ENCODE data around the gene NBEAL2. TPM values are rescaled to one million over a fixed set of nuclear protein-coding genes. Genes with fewer than 3 reads are reported as not detected.

Gene NBEAL2
- total and polyA plus RNA-seq, 2 of the 8 experiments (the other 6 are each of a cell fraction or from before 2014, with no cell fraction given): 27.3 to 46.9 TPM

- no peak for TF ChIP-seq CTCF (IDR thresholded peaks at IDR 0.05; ENCODE audit: control extremely low read depth in 1 of 3, insufficient read depth in 1 of 3, low read depth in 1 of 3, low read length in 3 of 3)
- TF ChIP-seq TAF7 (optimal IDR thresholded peaks at IDR 0.05; ENCODE audit: borderline replicate concordance, low read depth, low read length): no peak
- no peak for TF ChIP-seq SIX5 (IDR thresholded peaks at IDR 0.05; ENCODE audit: low read depth, low read length)
- no peak for TF ChIP-seq TAF1 (IDR thresholded peaks at IDR 0.05; ENCODE audit: low read depth, low read length)
- TF ChIP-seq NANOG (IDR thresholded peaks at IDR 0.05; ENCODE audit: insufficient read depth, low read depth, low read length, poor library complexity, severe bottlenecking): no peak
- no peak for TF ChIP-seq POLR2A (IDR thresholded peaks at IDR 0.05; ENCODE audit: control extremely low read depth in 1 of 2, low read depth in 2 of 2, low read length in 2 of 2)
- TF ChIP-seq CHD7 (IDR thresholded peaks at IDR 0.05; ENCODE audit: insufficient replicate concordance, low read length): no peak
- TF ChIP-seq SIRT6 (IDR thresholded peaks at IDR 0.05; ENCODE audit: low read length): no peak
These were observed 42.7 kb upstream of the NBEAL2 start (continued) for GRCh38 chr3:46936733-46937250.
